ENCODE results near the gene CUL3.

The CUL3 gene

DNA sequence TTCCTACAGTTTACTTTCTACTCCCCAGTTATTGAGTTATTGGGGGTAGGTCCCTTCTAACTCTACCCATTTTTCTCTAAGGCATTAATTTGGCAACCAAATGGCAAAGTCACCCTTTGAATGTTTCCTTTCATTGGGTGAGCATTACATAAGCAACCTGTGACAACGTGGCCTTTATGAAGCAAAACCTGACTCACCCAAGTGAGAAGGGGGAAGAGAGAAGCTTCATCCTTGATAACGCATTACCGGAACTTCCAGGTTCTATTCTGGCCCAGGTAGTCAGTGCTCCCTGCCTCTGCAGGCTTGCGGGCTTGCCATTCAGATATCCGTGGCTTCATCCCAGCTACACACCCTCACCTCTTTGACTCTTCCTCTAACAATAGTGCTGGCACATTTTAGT lies 144.2 kb downstream of the CUL3 start:
- no peak for DNase-seq (ENCODE audit: extremely low spot score)
- TF ChIP-seq, protein P1, sequence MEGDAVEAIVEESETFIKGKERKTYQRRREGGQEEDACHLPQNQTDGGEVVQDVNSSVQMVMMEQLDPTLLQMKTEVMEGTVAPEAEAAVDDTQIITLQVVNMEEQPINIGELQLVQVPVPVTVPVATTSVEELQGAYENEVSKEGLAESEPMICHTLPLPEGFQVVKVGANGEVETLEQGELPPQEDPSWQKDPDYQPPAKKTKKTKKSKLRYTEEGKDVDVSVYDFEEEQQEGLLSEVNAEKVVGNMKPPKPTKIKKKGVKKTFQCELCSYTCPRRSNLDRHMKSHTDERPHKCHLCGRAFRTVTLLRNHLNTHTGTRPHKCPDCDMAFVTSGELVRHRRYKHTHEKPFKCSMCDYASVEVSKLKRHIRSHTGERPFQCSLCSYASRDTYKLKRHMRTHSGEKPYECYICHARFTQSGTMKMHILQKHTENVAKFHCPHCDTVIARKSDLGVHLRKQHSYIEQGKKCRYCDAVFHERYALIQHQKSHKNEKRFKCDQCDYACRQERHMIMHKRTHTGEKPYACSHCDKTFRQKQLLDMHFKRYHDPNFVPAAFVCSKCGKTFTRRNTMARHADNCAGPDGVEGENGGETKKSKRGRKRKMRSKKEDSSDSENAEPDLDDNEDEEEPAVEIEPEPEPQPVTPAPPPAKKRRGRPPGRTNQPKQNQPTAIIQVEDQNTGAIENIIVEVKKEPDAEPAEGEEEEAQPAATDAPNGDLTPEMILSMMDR (IDR thresholded peaks at IDR 0.05; ENCODE audit: control extremely low read depth, extremely low read depth, low read depth, missing control alignments): no peak
- CTCF ChIA-PET: interaction anchor here (1.4 to 2.3 kb wide), 4 partner anchors 9 to 209 kb away, joined by 3 to 11 read pairs (median 6); no protein-coding TSS in a partner anchor
- POLR2A ChIA-PET: interaction anchor here (0.6 kb wide), 1 partner anchor 131 kb away, joined by 3 read pairs; no protein-coding TSS in a partner anchor

- POLR2A ChIA-PET: no interaction called here
- CTCF ChIA-PET: interaction anchor here (1.4 kb wide), 1 partner anchor 12 kb away, joined by 4 read pairs; no protein-coding TSS in a partner anchor
- no peak for DNase-seq (ENCODE audit: extremely low spot score)
- TF ChIP-seq, protein P1 (IDR thresholded peaks at IDR 0.05; ENCODE audit: control extremely low read depth, extremely low read depth, low read depth, missing control alignments): no peak
These were observed 146.4 kb downstream of the CUL3 start for GRCh38 chr2:224438726-224439125.

- no peak for DNase-seq (ENCODE audit: extremely low spot score)
- ChIA-PET POLR2A (no interaction called here), CTCF (interaction anchor here (1.6 kb wide), 1 partner anchor 12 kb away, joined by 4 read pairs; no protein-coding TSS in a partner anchor)
- TF ChIP-seq, protein P1 (IDR thresholded peaks at IDR 0.05; ENCODE audit: control extremely low read depth, extremely low read depth, low read depth, missing control alignments): no peak
These were observed 148.5 kb downstream of the CUL3 start for GRCh38 chr2:224436634-224437033.

DNA sequence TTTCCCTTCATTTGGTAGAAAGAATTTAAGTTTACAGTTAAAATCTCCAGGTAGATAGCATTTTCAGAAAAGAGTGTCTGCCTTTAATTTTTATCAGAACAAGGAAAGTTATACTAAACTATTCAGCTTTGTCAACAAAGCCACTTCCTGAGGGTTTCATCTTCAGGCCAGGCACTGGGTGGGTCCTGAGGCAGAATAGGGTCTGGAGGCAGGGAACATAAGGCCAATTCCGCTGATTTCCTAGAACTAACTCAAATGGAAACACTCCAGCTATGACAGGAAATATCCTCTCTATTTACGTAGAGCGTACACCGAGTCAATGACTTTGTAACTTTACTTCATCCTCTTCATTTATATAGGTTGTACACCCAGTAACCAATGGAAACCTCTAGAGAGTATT lies 150.5 kb downstream of the CUL3 start:
- POLR2A ChIA-PET: no interaction called here

GRCh38 chr2:224433442-224433841 lies 151.7 kb downstream of the CUL3 start:
- no peak for DNase-seq (ENCODE audit: extremely low spot score)
- TF ChIP-seq, protein P1 (IDR thresholded peaks at IDR 0.05; ENCODE audit: control extremely low read depth, extremely low read depth, low read depth, missing control alignments): no peak
- POLR2A ChIA-PET: no interaction called here
- CTCF ChIA-PET: interaction anchor here (1.3 kb wide), 1 partner anchor 17 kb away, joined by 3 read pairs; no protein-coding TSS in a partner anchor

More for the DNA sequence above, 150.5 kb downstream of the CUL3 start:
- TF ChIP-seq, protein P1 (IDR thresholded peaks at IDR 0.05; ENCODE audit: control extremely low read depth, extremely low read depth, low read depth, missing control alignments): no peak
- CTCF ChIA-PET: interaction anchor here (1.3 kb wide), 1 partner anchor 15 kb away, joined by 3 read pairs; no protein-coding TSS in a partner anchor
- DNase-seq (ENCODE audit: extremely low spot score): no peak

DNA sequence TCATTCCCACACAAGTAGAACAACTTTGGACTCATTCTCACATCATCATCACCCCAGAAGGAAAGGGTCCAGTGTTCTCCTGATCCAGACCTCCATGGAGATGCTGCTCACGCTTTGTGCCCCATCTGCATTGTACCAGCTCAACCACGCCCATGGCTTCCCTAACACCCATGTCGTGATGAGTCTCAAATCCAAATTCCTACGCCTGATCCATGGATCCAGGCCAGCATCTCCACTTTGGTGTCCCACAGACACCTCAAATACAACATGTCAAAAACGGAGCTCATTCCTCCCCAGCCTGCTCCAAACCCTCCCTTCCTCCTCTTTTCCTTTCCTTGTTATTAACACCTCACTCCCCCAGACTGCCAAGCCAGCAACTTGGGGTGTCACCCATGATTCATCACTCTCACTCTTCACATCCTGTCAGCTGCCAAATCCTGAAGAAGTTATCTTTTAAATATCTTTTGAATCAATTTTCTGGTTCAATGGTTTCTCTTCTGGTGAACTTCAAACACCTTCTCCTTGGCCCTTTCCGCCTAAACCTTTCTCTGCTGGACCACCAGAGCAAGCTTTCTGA lies 153.1 kb downstream of the CUL3 start:
- no peak for DNase-seq (ENCODE audit: extremely low spot score)
- TF ChIP-seq, protein P1 (IDR thresholded peaks at IDR 0.05; ENCODE audit: control extremely low read depth, extremely low read depth, low read depth, missing control alignments): no peak
- ChIA-PET POLR2A (no interaction called here), CTCF (no interaction called here)
